ENCODE measurements around the gene LRRTM2. TPM values are rescaled to one million over a fixed set of nuclear protein-coding genes. Genes with fewer than 3 reads are reported as not detected.

LRRTM2 gene
- total RNA-seq, 3 donors from 2014 or later = 0.06 to 0.60 (median 0.24) TPM

DNA sequence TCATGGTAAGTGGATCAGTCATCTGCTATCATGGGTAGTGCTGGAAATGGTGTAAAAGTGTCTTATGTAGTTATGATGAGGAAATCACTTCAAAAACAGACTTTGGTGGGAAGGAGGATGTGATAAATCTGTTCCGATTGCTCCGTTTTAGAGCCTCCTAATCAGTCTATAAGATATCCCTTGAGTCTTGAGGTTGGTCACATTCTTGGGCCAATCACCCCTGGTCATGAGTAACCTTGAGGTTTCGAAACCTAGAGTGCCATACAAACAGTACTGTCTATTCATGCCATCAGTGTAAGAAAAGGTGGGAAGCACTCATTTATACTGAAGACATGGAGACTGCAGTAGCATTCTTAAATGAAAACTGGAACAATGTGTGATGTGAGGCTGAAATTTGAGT, 45.8 kb downstream of the LRRTM2 start:
- no peak for DNase-seq
- no peaks in the 10 kb centered on the region for H3K4me1 ChIP-seq (ENCODE audit: low read depth)
- H3K4me3 ChIP-seq = no peak overlapping the region
- no peak for ATAC-seq
- H3K36me3 ChIP-seq (ENCODE audit: low read depth) = peaks cover 7% of the 10 kb centered on the region
- H3K9me3 ChIP-seq = no peaks in the 10 kb centered on the region
- TF ChIP-seq, protein P1, sequence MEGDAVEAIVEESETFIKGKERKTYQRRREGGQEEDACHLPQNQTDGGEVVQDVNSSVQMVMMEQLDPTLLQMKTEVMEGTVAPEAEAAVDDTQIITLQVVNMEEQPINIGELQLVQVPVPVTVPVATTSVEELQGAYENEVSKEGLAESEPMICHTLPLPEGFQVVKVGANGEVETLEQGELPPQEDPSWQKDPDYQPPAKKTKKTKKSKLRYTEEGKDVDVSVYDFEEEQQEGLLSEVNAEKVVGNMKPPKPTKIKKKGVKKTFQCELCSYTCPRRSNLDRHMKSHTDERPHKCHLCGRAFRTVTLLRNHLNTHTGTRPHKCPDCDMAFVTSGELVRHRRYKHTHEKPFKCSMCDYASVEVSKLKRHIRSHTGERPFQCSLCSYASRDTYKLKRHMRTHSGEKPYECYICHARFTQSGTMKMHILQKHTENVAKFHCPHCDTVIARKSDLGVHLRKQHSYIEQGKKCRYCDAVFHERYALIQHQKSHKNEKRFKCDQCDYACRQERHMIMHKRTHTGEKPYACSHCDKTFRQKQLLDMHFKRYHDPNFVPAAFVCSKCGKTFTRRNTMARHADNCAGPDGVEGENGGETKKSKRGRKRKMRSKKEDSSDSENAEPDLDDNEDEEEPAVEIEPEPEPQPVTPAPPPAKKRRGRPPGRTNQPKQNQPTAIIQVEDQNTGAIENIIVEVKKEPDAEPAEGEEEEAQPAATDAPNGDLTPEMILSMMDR (IDR thresholded peaks at IDR 0.05) = no peak
- intact Hi-C loops (cut with DNase I, micrococcal nuclease) = no loop called here

DNA sequence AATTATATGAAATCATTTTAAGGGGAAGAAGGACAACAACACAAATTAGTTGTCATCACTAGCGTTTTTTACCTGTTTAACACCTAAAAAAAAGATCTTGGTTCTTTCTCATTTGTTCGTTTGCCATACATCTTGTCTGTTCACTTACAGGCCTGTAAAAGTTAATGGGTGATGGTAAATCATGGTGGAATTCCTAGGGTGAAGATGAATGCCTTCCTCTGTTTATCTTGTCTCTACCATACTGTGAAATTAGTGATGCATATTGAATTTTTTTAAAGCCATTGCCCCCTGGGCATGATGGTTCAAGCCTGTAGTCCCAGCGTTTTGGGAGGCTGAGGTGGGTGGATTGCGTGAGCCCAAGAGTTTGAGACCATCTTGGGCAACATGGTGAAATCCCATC, 46.6 kb downstream of the LRRTM2 start:
- H3K4me1 ChIP-seq (ENCODE audit: low read depth) = no peaks in the 10 kb centered on the region
- H3K4me3 ChIP-seq = no peak overlapping the region
- intact Hi-C loops (cut with DNase I, micrococcal nuclease) = no loop called here
- DNase-seq = no peak
- no peak for ATAC-seq
- TF ChIP-seq, protein P1 (IDR thresholded peaks at IDR 0.05) = no peak
- peaks cover 7% of the 10 kb centered on the region for H3K36me3 ChIP-seq (ENCODE audit: low read depth)
- H3K9me3 ChIP-seq = no peaks in the 10 kb centered on the region

DNA sequence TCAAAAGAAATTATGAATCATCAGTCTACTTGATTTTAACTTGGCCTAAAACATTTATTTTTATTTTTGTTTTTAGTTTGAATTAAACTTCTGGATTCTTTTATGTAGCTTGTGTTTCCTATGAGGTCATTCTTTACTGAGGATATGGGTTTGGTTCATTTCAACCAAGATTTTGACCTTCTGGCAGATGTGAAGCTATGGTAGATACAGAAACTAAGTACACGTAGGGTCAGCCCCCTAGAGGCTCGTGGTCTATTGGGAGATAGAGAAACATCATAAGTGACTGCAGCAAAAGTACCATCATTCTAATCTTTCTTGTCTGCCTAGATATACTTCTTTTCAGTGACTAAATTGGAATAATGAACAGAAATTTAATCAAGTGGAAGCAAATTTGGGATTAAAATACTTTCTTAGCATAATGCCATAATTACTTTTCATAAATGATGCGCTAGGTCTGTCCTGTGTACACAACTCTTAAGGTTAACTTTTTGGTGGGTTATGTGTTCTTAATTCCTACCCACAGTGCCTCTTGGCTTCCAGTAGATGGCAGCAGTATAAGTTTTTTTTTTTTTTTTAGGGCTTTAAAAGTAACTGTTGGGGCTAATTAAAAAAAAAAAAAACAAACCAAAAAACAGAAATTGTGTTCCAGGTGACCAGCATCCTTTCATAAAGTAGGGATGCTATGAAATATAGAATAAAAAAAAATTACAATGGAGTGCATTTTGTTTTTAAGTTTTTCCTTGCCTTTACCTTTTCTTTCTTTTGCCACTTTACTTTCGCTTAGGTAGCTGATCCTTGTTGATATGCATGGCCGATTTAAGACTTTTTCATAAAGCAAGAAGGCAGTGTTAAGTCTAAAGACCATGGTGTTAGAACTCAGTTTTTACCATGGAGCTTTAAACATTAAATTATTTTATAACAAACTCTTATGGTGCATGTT, 49.9 kb downstream of the LRRTM2 start:
- H3K9me3 ChIP-seq = no peaks in the 10 kb centered on the region
- peaks cover 7% of the 10 kb centered on the region for H3K36me3 ChIP-seq (ENCODE audit: low read depth)
- ATAC-seq = no peak
- H3K4me1 ChIP-seq (ENCODE audit: low read depth) = no peaks in the 10 kb centered on the region
- DNase-seq = no peak
- intact Hi-C loops (cut with DNase I, micrococcal nuclease) = no loop called here
- no peak overlapping the region for H3K4me3 ChIP-seq
- TF ChIP-seq, protein P1 (IDR thresholded peaks at IDR 0.05) = peak; percentile 35

DNA sequence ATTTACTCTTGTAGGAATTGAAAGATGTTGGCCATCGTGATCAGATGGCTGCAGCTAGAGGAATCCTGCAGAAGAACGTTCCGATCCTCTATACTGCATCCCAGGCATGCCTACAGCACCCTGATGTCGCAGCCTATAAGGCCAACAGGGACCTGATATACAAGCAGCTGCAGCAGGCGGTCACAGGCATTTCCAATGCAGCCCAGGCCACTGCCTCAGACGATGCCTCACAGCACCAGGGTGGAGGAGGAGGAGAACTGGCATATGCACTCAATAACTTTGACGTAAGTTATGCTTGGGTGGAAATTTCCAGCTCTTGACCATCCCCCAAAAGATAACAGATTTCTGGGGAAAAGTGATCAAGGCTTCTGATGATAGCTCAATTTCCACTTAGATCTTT, 50.6 kb downstream of the LRRTM2 start:
- H3K4me1 ChIP-seq (ENCODE audit: low read depth) = no peaks in the 10 kb centered on the region
- TF ChIP-seq, protein P1 (IDR thresholded peaks at IDR 0.05) = no peak
- ATAC-seq (no peak), DNase-seq (no peak)
- peaks cover 7% of the 10 kb centered on the region for H3K36me3 ChIP-seq (ENCODE audit: low read depth)
- intact Hi-C loops (cut with DNase I, micrococcal nuclease) = no loop called here
- H3K9me3 ChIP-seq = no peaks in the 10 kb centered on the region
- no peak overlapping the region for H3K4me3 ChIP-seq

DNA sequence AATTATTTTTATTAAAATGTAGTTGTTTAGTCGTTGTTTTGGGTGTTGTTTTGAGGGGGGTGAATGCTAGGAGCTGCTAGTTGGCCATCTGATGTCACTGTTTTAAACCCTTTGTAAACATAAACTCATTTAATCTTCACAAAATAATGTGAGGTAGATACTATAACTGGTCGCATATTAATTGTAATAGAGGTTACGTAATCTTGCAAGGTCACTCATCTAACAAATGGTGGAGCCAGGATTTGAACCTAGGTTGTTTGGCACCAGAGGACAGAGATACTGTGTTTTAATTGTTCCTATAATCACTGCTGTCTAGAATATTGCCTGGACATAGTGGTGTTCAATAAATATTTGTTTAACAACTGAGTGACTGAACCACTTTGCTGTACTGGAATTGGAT, 54.4 kb downstream of the LRRTM2 start:
- intact Hi-C loops (cut with DNase I, micrococcal nuclease) = no loop called here
- no peak for ATAC-seq
- Histone ChIP-seq H3K4me3 (no peak overlapping the region), H3K36me3 (ENCODE audit: low read depth) (no peaks in the 10 kb centered on the region), H3K9me3 (no peaks in the 10 kb centered on the region), H3K4me1 (ENCODE audit: low read depth) (no peaks in the 10 kb centered on the region)
- no peak for DNase-seq
- TF ChIP-seq, protein P1 (IDR thresholded peaks at IDR 0.05) = no peak
